MV-4-11 (cell line): ENCODE data around the gene ERCC1.
A peak's percentile ranks its signal among the peaks of the same experiment; 100 is the strongest.
"Not testable (repeated sequence)": the region's sequence is repeated elsewhere in the genome, so short reads cannot be mapped to it uniquely, and the experiment has no call there.

Source experiments
- DNase-seq: peaks from one replicate; lab custom pipeline; 2025; lab: John Stamatoyannopoulos, UW

Gene ERCC1

DNA sequence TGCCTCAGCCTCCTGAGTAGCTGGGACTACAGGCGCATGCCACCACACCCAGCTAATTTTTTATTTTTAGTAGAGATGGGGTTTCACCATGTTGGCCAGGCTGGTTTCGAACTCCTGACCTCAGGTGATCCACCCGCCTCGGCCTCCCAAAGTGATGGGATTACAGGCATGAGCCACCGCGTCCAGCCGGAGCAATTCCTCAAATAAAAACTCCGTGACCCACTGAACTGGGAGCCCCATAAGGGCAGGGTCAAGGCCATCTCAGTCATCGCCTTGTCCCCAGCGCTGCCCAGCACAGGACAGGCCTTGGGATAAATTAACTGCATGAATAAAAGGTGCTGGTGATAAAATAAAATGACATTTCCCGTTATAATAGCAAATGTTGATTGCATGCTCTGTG, 6.2 kb upstream of the ERCC1 start:
- DNase-seq = not testable (repeated sequence)

DNA sequence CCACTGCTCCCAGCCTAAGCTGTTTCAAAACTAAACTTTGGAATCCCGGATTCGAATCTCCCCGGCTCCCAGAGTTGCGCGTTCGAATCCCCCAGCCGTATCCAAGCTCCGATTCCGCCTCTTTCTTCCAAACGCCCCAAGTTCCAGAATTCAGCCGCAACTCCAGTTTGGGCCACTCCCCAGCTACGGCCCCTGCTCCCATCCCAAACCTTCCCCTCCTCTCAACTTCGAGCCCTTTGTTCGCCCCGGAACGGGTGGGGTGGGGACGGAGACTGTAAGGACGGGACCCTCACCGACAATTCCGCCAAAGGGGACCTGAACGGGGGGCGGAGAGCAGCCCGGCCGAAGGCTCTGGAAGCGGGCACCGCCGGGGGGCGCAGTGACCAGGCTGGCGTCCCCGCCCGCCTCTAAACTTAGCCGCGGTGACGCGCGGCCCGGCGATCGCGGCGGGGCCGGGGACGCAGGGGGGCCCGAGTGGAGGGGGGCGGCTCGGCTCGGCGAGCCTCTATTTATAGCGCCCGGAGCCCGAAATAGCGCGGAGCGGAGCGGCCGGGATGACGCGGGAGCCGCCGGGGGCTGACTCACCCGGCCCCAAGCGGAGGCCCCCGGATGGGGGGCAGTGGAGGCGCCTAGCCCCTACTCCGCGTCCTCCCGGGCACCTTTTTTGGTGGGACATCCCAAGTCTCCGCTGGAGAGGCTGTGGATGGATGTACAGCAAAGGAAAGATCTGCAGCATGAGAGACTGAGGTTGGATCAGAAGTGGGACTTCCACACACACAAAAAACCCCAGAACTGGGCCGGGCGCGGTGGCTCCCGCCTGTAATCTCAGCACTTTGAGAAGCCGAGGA, 4.9 kb upstream of the ERCC1 start:
- no peak for DNase-seq

DNA sequence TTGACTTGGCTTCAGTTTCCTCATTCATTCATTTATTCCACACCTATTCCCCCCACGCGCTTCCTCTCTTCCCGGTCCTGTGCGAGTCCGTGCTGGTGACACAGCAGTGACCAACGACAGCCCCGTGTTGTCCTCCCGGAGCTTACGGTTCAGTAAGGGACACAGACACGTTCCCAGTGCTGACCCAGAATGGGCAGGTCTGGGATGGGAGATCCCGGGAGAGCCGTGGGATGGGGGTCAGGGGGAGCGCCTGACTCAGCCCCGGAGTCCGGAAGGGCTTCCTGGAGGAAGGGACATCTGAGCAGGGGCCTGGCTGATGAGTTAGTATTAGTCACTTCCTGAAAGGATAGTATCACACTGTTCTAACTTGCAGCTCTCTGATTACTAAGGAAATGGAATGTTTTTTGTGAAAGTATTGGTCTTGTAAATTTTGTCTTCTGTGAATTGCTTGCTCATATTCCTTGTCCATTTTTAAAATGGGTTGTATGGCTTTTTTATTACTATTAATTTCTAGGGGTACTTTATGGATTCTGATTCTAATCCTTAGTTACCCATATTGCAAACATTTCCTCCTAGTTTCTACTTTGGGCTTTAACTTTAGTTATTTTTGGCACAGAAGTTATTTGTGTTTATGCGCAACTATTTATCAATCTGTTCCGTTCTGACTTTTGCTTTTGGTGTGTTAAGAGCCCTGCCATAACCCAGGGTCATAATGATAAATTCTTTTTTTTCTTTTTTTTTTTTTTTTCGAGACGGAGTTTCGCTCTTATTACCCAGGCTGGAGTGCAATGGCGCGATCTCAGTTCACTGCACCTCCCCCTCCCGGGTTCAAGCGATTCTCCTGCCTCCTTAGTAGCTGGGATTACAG, 708 bp upstream of the ERCC1 start:
- DNase-seq = peak; percentile 93

DNA sequence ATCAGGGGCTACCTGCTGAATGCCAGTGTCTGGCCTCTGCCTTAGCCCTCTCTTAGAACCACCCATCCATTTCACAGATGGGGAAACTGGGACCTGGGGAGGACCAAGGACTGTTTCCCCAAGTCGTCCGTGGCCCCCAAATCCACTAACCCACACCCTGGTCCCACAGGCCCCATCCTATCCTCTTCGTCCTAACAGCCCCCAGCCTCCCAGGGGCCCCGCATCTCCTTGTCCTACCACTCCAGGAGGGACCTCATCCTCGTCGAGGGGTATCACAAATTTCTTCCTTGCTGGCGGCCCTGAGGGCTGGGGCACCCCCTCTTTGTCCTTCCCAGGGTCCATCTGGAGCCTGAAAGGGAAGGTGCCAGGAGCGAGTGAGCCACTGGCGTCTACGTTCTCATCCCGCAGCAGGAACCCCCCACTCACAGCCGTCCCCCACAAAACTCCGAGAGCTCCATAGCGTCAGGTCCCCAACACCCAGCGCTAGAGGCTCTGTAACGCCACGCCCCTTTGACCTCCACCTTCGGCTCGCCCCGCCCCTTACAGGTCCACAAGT, 606 bp downstream of the ERCC1 start:
- DNase-seq = no peak

DNA sequence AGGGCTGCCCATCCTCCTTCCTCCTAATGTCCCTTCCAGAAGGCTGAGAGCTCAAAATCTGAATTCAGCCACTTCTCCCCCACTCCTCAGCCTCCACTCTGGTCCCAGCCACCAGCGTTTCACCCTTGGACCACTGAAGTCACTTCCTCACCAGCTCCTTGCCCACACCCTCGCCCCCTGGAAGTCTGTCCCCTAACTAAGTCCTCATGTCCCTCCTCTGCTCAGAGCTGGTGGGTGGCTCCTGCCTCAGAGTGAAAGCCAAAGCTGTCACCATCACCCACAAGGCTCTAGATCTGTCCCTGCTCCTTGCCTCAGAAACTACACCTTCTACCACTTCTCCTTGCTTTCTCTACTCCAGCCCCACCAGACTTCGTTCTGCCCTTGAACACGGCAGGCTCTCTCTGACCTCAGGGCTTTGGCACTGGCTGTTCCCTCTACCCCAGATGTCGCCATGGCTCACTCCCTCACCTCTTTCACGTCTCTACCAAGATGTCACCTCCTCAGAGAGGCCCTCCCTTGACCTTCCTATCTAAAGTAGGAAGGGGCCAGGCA, 1.7 kb downstream of the ERCC1 start:
- peak; percentile 27 for DNase-seq

DNA sequence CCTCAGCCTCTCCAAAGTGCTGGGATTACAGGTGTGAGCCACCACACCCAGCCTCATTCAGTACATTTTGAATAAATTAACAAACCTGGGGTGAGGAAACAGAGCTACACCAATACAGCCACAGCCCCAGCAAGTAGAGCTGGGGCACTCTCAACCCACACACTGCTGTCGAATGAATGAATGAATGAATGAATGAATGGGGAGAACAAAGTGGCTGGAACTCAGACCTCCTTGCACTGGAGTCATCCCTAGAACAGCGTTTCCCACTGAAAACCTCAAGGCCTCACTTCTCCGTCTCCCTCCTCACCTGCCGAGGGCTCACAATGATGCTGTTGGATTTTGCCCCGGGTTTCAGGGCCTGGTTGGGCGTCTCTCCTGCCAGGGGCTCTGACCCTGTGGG, 2.8 kb downstream of the ERCC1 start:
- DNase-seq = no peak

DNA sequence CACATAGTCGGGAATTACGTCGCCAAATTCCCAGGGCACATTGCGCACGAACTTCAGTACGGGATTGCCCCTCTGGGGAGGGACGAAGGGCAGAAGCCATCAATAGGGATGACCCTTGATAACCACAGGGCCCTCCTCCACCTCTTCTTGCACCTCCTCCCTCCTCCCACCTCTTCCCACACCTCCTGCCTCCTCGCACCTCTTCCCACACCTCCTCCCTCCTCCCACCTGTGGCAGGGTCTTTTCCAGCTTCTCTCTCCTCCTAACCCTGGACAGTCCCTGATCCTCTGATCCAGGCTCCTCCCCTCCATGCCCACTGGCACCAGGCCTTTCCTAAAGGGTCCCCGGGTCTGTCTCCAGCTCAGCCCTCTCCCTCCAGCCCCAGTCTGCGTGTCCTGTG, 3.4 kb downstream of the ERCC1 start:
- DNase-seq = no peak

DNA sequence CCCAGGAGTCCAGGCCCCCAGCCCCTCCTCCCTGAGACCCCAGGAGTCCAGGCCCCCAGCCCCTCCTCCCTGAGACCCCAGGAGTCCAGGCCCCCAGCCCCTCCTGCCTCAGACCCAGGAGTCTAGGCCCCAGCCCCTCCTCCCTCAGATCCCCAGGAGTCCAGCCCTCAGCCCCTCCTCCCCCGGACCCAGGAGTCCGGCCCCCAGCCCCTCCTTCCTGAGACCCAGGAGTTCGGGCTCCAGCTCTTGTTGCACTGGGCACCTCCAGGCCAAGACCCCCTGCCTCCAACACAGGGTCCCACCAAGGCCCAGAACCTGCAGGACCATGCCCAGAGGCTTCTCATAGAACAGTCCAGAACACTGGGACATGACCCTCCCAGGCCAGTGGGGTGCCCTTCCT, 3.8 kb downstream of the ERCC1 start:
- no peak for DNase-seq

DNA sequence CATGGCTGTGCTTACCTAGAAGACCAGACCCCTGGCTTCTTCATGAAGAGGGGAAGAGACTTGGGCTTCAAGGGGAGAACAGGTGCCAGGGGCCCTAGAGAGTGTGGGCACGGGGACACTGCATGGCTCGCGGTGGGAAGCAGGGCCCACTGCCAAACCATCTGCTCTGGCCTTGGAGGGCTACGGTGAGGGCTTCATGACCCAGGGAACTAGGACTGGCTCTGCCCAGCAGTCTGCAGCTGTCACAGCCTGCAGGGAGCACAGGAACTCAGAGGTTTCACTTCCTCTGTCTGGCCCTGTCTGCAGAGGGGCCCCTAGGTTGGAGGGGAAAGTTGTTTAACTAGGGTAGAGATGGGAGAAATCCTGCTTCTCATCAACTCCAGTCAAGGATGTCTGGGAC, 4.3 kb downstream of the ERCC1 start:
- DNase-seq = peak; percentile 97

DNA sequence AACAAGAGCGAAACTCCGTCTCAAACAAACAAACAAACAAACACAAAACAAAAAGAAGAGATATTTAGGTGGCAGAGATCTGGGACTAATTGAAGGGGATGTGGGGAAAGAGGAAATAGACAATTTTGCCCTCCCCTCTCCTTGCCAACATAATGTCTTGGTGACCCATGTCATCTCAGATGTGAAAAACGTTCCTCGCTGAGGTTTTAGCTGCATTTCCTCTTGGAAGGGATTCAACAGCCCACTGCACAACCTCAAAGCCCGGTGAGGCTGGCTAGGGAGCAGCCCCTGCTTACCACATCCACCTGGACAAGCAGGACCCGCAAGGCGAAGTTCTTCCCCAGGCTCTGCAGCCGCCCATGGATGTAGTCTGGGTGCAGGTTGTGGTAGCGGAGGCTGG, 4.9 kb downstream of the ERCC1 start:
- DNase-seq = peak; percentile 91

DNA sequence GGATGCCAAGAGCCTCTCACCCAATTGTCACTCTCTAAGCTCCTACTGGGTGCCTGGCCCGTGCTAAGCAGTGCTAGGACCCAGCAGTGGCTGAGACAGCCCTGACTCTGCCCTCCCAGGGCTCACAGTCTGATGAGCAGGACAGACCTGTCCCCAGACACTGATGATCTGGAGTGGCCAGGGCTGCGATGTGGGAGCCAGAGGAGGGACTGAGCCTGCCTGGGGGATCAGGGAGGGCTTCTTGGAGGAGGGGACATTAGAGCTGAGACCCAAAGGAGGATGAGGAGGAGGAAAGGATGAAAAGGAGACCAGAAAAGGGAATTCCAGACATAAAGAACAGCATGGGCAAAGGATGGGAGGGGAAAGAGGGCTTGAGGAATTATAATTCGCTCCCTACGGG, 6.6 kb downstream of the ERCC1 start:
- no peak for DNase-seq

DNA sequence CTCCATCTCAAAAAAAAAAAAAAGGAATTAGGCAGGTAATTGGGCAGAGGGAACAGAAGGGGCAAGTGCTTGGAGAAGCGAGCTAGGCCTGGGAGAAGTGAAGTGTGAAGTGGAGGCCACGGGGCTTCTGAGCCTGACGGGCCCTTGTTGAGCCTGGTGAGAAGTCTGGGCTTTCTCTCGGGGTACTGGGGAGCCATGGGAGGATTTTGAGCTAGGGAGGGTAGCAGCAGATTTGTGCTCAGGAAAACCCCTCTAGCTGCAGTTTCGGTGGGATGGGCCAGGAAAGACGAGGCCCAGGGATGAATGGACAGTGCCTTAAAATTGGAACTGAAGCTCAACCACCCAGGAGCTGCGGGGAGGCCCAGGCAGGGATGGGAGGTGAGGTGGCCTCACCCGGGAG, 9.2 kb downstream of the ERCC1 start:
- DNase-seq = no peak

DNA sequence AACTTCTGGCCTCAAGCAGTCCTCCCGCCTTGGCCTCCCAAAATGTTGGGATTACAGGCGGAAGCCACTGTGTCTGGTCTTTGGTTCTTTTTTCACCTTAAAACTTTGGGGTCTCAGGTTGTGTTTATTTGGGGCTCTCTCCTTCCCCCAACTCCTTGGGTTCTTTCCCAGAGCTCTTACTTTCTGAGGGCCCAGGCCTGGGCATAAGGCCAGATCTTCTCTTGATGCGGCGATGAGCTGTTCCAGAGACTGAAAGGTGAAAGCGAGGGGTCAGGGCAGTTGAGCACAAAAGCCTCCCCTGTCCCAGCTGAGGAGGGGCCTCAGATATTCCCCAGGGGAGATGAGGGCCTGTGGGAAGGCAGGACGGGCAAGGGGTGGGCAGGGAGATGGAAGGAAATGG, 10.2 kb downstream of the ERCC1 start:
- DNase-seq = no peak

DNA sequence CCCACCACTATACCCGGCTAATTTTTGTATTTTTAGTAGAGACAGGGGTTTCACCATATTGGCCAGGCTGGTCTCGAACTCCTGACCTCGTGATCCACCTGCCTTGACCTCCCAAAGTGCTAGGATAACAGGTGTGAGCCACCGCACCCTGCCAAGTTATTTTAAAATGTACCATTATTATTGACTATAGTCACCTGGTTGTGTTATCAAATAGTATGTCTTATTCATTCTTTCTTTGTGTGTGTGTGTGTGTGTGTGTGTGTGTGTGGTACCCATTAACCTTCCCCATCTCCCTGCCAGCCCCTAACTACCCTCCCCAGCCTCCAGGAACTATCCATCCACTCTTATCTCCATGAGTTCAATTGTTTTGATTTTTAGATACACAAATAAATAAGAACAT, 13.4 kb downstream of the ERCC1 start:
- not testable (repeated sequence) for DNase-seq

DNA sequence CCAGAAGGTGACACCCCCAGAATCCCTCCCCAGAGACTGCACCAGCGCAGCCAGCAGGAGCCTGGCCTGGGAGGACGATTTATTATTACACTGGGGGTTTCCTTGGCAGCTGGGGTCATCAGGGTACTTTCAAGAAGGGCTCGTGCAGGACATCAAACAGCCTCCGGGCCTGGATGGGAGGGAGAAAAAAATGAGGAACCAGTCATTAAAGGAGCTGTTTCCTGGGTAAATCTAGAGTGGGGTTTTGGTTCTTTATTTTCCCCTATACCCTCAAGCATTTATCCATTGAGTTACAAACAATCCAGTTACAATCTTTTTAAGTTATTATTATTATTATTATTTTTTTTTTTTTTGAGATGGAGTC, 14.2 kb downstream of the ERCC1 start:
- DNase-seq = peak; percentile 81

DNA sequence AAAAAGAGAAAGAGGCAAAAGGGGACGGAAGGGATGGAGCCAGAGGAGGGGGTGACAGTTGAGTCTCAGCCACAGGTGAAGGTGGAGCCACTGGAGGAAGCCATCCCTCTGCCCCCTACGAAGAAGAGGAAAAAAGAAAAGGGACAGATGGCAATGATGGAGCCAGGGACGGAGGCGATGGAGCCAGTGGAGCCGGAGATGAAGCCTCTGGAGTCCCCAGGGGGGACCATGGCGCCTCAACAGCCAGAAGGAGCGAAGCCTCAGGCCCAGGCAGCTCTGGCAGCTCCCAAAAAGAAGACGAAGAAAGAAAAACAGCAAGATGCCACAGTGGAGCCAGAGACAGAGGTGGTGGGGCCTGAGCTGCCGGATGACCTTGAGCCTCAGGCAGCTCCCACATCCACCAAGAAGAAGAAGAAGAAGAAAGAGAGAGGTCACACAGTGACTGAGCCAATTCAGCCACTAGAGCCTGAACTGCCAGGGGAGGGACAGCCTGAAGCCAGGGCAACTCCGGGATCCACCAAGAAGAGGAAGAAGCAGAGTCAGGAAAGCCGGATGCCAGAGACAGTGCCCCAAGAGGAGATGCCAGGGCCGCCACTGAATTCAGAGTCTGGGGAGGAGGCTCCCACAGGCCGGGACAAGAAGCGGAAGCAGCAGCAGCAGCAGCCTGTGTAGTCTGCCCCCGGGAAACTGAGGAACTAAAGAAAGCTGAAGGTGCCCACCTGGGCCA, 14.7 kb downstream of the ERCC1 start:
- DNase-seq = no peak

DNA sequence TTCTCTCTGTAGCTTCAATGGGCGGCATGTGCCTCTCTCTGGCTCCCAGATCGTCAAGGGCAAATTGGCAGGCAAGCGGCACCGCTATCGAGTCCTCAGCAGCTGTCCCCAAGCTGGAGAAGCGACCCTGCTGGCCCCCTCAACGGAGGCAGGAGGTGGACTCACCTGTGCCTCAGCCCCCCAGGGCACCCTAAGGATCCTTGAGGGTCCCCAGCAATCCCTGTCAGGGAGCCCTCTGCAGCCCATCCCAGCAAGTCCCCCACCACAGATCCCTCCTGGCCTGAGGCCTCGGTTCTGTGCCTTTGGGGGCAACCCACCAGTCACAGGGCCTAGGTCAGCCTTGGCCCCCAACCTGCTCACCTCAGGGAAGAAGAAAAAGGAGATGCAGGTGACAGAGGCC, 15.6 kb downstream of the ERCC1 start:
- DNase-seq = no peak

DNA sequence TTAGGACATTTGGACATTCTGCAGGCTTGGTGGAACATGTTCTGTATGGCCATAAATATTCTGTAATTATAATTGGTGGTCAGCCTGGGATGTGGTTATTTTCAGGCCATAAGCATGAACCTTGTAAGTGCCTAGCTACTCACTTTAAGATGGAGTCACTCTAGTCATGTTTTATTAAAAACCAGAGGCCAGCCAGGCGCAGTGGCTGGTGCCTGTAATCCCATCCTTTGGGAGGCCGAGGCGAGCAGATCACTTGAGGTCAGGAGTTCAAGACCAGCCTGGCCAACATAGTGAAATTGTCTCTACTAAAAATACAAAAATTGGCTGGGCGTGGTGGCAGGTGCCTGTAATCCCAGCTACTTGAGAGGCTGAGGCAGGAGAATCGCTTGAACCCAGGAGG, 16.1 kb downstream of the ERCC1 start:
- not testable (repeated sequence) for DNase-seq

DNA sequence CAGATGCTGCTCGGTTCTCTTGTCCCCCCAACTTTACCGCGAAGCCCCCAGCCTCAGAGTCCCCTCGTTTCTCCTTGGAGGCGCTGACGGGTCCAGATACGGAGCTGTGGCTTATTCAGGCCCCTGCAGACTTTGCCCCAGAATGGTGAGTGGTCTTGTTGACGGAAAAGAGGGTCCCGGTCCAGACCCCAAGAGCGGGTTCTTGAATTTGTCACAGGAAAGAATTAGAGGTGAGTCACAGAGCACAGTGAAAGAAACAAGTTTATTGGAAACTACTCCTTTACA, 16.7 kb downstream of the ERCC1 start:
- no peak for DNase-seq

DNA sequence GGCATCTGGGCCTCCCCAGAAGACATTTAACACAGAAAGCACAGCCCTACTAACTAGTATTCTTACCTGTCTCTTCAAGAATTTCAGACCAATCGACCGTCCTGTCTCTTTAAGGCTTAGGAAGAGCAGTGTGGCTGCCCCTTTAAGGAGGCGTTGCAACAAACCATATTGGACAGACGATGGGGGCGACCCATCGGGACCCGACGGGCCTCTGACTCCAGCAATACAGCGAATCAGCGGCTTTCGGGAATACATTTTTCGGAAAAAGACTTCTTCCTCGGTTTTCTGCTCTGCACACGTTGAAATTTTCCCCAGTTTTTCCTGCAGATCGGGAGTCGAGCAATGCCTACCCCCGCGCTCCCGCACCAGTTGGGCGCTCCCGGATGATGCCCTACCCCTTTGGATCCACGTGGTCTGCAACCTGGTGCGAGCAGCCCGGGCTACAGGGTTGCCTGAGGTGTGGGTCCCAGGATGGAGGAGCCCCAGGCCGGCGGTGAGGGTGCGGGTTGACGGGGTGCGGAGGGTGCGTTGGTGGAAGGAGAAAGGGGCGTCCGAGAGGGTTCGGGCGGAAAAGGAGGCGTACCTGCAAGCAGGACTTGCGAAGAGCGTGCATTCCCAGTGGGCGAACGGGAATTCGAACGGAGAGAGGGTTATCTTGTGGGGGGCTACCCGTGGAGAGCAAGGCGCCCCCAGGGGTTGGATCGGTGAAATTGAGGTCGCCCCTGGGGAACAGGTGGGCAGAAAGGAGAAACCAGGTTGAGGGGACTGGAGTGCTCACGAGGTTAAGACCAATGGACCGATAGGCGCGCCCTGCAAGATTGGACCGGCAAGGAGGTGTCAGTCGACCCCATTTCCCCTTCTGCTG, 17.3 kb downstream of the ERCC1 start, which contains the start of gene POLR1G:
POLR1G (plus strand) TSS at position 419 of the 865 bp plus-strand sequence; CDS start at position 472, 53 bp downstream.
- DNase-seq = peak; percentile 91
